Fibroblast of lung (primary cell): ENCODE results near the gene ADAMTS9.

Experiments used
- EZH2 ChIP-seq: IDR thresholded peaks from 2 replicates; pipeline ENCODE4 v1.5.1; 2012; ENCODE audit warnings: low read length, control low read depth, mild to moderate bottlenecking; ENCODE audit errors: missing control alignments
- TF ChIP-seq, protein P1 (sequence below), 2 donors: IDR thresholded peaks in 1 of 2; conservative IDR thresholded peaks in 1 of 2; 1 replicate in 1 of 2; 2 replicates in 1 of 2; pipeline ENCODE4 v1.5.1; 2011 to 2012; ENCODE audit warnings: low read length in 2 of 2, control low read depth in 1 of 2, inconsistent platforms in 1 of 2, low read depth in 1 of 2, mild to moderate bottlenecking in 1 of 2

- TF ChIP-seq, protein P1, sequence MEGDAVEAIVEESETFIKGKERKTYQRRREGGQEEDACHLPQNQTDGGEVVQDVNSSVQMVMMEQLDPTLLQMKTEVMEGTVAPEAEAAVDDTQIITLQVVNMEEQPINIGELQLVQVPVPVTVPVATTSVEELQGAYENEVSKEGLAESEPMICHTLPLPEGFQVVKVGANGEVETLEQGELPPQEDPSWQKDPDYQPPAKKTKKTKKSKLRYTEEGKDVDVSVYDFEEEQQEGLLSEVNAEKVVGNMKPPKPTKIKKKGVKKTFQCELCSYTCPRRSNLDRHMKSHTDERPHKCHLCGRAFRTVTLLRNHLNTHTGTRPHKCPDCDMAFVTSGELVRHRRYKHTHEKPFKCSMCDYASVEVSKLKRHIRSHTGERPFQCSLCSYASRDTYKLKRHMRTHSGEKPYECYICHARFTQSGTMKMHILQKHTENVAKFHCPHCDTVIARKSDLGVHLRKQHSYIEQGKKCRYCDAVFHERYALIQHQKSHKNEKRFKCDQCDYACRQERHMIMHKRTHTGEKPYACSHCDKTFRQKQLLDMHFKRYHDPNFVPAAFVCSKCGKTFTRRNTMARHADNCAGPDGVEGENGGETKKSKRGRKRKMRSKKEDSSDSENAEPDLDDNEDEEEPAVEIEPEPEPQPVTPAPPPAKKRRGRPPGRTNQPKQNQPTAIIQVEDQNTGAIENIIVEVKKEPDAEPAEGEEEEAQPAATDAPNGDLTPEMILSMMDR (conservative IDR thresholded peaks at IDR 0.05 in 1 of 2, IDR thresholded peaks at IDR 0.05 in 1 of 2; ENCODE audit: low read depth in 1 of 2, low read length in 2 of 2) = no peak
- no peak for TF ChIP-seq EZH2
Measured at GRCh38 chr3:64600246-64600950, 87.4 kb downstream of the ADAMTS9 start.
